ENCODE data around the gene BDKRB2.

DNA sequence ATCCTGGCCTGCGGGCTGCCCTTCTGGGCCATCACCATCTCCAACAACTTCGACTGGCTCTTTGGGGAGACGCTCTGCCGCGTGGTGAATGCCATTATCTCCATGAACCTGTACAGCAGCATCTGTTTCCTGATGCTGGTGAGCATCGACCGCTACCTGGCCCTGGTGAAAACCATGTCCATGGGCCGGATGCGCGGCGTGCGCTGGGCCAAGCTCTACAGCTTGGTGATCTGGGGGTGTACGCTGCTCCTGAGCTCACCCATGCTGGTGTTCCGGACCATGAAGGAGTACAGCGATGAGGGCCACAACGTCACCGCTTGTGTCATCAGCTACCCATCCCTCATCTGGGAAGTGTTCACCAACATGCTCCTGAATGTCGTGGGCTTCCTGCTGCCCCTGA, 36.0 kb downstream of the BDKRB2 start:
- TF ChIP-seq, protein P1, sequence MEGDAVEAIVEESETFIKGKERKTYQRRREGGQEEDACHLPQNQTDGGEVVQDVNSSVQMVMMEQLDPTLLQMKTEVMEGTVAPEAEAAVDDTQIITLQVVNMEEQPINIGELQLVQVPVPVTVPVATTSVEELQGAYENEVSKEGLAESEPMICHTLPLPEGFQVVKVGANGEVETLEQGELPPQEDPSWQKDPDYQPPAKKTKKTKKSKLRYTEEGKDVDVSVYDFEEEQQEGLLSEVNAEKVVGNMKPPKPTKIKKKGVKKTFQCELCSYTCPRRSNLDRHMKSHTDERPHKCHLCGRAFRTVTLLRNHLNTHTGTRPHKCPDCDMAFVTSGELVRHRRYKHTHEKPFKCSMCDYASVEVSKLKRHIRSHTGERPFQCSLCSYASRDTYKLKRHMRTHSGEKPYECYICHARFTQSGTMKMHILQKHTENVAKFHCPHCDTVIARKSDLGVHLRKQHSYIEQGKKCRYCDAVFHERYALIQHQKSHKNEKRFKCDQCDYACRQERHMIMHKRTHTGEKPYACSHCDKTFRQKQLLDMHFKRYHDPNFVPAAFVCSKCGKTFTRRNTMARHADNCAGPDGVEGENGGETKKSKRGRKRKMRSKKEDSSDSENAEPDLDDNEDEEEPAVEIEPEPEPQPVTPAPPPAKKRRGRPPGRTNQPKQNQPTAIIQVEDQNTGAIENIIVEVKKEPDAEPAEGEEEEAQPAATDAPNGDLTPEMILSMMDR (conservative IDR thresholded peaks at IDR 0.05) = no peak
- TF ChIP-seq EZH2 (IDR thresholded peaks at IDR 0.05; ENCODE audit: low read depth) = no peak

Measured in PC-9 (cell line).